SHP77 treated with DMSO at 0.1 percent for 48 hours (cell line): ENCODE results near the gene AKT1.

Experiments
- DNase-seq: peaks from one replicate; lab custom pipeline; 2025; lab: John Stamatoyannopoulos, UW

The AKT1 gene

GRCh38 chr14:104786091-104786586, 9.4 kb downstream of the AKT1 start:
- DNase-seq = no peak

GRCh38 chr14:104785708-104786080, 9.9 kb downstream of the AKT1 start:
- no peak for DNase-seq

GRCh38 chr14:104784846-104785707, 10.5 kb downstream of the AKT1 start:
- no peak for DNase-seq

GRCh38 chr14:104784218-104784568, 11.4 kb downstream of the AKT1 start:
- DNase-seq = no peak

GRCh38 chr14:104783484-104784217, 11.9 kb downstream of the AKT1 start:
- DNase-seq = no peak

- no peak for DNase-seq
Observed at GRCh38 chr14:104782808-104783139, 12.8 kb downstream of the AKT1 start.

- no peak for DNase-seq
Observed at GRCh38 chr14:104782086-104782807, 13.3 kb downstream of the AKT1 start.

- DNase-seq = no peak
Observed at GRCh38 chr14:104781271-104782077, 14.1 kb downstream of the AKT1 start.

GRCh38 chr14:104780513-104781030, 15.0 kb downstream of the AKT1 start:
- no peak for DNase-seq

- no peak for DNase-seq
Observed at GRCh38 chr14:104779776-104780512, 15.6 kb downstream of the AKT1 start.

- no peak for DNase-seq
Observed at GRCh38 chr14:104778694-104779331, 16.7 kb downstream of the AKT1 start.

- DNase-seq = no peak
Observed at GRCh38 chr14:104777808-104778249, 17.7 kb downstream of the AKT1 start.

GRCh38 chr14:104776961-104777807, 18.4 kb downstream of the AKT1 start:
- no peak for DNase-seq

GRCh38 chr14:104776481-104776880, 19.1 kb downstream of the AKT1 start:
- DNase-seq = no peak

- DNase-seq = no peak
Observed at GRCh38 chr14:104775073-104775489, 20.5 kb downstream of the AKT1 start.

GRCh38 chr14:104774453-104775072, 21.0 kb downstream of the AKT1 start:
- no peak for DNase-seq

- no peak for DNase-seq
Observed at GRCh38 chr14:104773505-104774452, 21.8 kb downstream of the AKT1 start.
